Gastrocnemius medialis (tissue), 4 donors: ENCODE results near the gene ZNF397.

Experiments
- POLR2A ChIP-seq, 2 donors: fragments of 450-650 bp; IDR thresholded peaks; one replicate each; pipeline ENCODE4 v1.6.1; 2017; ENCODE audit warnings: antibody characterized with exemption in 2 of 2, mild to moderate bottlenecking in 2 of 2, moderate library complexity in 2 of 2
- TF ChIP-seq, protein P1 (sequence below), 5 experiments: fragments of 450-650 bp in 3 of 5; fragments of 200-600 bp in 2 of 5; sonication (generic) in 2 of 5; IDR thresholded peaks in 4 of 5; conservative IDR thresholded peaks in 1 of 5; 1 replicate in 4 of 5; 2 replicates in 1 of 5; pipeline ENCODE4 v1.5.1; 2016 to 2019; ENCODE audit warnings: antibody characterized with exemption in 5 of 5, mild to moderate bottlenecking in 3 of 5, moderate library complexity in 3 of 5

DNA sequence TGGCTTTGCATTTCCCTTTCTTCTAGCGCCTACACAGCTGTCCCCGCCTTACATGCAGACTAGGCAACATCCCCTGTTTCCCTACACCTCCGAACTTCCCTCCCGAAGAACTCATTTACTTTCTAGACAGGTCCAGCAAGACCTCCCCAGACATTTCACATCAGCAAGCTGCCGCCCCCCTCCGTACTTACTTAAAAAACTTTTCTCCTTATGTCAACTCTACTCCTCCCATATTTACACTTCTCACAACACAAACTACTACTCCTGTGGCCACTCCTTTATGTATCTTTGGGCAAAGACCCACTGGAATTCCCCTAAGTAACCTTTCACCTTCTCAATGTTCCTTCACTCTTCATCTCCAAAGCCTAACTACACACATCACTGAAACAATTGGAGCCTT is 20.4 kb upstream of the ZNF397 start:
- TF ChIP-seq, protein P1, sequence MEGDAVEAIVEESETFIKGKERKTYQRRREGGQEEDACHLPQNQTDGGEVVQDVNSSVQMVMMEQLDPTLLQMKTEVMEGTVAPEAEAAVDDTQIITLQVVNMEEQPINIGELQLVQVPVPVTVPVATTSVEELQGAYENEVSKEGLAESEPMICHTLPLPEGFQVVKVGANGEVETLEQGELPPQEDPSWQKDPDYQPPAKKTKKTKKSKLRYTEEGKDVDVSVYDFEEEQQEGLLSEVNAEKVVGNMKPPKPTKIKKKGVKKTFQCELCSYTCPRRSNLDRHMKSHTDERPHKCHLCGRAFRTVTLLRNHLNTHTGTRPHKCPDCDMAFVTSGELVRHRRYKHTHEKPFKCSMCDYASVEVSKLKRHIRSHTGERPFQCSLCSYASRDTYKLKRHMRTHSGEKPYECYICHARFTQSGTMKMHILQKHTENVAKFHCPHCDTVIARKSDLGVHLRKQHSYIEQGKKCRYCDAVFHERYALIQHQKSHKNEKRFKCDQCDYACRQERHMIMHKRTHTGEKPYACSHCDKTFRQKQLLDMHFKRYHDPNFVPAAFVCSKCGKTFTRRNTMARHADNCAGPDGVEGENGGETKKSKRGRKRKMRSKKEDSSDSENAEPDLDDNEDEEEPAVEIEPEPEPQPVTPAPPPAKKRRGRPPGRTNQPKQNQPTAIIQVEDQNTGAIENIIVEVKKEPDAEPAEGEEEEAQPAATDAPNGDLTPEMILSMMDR (IDR thresholded peaks at IDR 0.05 in 4 of 5, conservative IDR thresholded peaks at IDR 0.05 in 1 of 5), result no peak
- no peak for TF ChIP-seq POLR2A (IDR thresholded peaks at IDR 0.05)
